GM12872 (cell line): Measurements from ENCODE around the gene SH3BP2.

Experiments
- TF ChIP-seq, protein P1 (sequence below): IDR thresholded peaks from 3 replicates; pipeline ENCODE4 v1.5.1; 2011; ENCODE audit warnings: low read depth, mild to moderate bottlenecking, low read length, moderate library complexity; ENCODE audit not compliant: insufficient read depth

The SH3BP2 gene

GRCh38 chr4:2813446-2814405 lies 20.8 kb downstream of the SH3BP2 start:
- TF ChIP-seq, protein P1, sequence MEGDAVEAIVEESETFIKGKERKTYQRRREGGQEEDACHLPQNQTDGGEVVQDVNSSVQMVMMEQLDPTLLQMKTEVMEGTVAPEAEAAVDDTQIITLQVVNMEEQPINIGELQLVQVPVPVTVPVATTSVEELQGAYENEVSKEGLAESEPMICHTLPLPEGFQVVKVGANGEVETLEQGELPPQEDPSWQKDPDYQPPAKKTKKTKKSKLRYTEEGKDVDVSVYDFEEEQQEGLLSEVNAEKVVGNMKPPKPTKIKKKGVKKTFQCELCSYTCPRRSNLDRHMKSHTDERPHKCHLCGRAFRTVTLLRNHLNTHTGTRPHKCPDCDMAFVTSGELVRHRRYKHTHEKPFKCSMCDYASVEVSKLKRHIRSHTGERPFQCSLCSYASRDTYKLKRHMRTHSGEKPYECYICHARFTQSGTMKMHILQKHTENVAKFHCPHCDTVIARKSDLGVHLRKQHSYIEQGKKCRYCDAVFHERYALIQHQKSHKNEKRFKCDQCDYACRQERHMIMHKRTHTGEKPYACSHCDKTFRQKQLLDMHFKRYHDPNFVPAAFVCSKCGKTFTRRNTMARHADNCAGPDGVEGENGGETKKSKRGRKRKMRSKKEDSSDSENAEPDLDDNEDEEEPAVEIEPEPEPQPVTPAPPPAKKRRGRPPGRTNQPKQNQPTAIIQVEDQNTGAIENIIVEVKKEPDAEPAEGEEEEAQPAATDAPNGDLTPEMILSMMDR: no peak

- TF ChIP-seq, protein P1: no peak
Measured at GRCh38 chr4:2814627-2815270, 21.9 kb downstream of the SH3BP2 start.

DNA sequence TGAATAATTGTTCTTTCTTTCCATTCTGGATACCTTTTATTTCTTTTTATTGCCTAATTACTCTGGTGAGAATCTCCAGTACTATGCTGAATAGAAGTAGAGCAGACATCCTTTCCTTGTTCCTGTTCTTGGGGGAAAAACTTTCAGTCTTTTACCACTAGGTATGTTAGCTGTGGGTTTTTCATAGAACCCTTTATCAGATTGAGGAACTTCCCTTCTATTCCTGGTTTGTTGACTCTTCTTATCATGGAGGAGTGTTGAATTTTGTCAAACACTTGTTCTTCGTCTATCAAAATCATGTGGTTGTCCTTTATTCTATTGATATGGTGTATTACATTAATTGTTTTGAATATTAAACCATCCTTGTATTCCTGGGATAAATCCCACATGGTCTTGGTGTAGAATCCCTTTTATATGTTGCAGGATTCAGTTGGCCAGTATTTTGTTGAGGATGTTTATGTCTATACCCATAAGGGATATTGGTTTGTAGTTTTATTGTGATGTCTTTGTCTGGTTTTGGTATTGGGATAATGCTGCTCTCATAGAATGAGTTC lies 23.6 kb downstream of the SH3BP2 start:
- TF ChIP-seq, protein P1: no peak

GRCh38 chr4:2817137-2817536 lies 24.3 kb downstream of the SH3BP2 start:
- TF ChIP-seq, protein P1: no peak

- TF ChIP-seq, protein P1: no peak
Measured at GRCh38 chr4:2817701-2818350, 24.9 kb downstream of the SH3BP2 start.

DNA sequence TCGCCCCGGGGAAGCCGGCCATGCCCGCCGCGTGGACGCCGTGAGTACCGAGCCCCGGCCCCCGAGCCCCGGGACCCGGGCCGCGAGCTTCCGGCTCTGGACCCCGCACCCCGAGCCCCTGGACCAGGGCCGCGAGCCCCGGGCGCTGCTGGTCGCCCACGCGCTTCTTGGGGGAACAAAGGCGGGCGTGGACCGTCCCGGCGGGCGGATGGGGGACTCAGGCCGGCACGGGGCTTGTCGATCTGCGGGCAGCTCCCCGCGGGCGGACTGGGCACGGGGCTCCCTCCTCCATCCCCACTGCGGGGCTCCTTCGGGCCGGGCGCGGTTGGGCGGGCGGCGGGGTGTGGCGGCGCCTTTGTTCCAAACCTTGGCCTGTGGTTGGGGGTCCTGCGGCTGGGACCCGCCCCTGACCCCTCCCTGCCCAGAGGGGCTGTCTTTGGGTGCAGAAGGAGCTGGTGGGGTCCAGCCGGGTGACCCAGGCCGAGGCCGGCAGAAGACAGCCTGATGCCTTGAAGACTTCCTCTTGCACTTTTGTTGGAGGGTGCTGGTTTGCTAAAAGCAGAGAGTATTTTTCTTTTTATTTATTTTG lies 25.6 kb downstream of the SH3BP2 start:
- TF ChIP-seq, protein P1: no peak
